GM18909 (cell line): ENCODE data around the gene SH2D7.

Source experiments
- ATAC-seq: cut with Tn5 transposase; IDR thresholded peaks from one replicate; pipeline ENCODE4 v1.9.1; 2021; ENCODE audit warnings: mild to moderate bottlenecking; ENCODE audit not compliant: unreplicated experiment, poor library complexity

Gene SH2D7

GRCh38 chr15:78076231-78077052 lies 15.9 kb upstream of the SH2D7 start:
- no peak for ATAC-seq

GRCh38 chr15:78077053-78077870 lies 15.1 kb upstream of the SH2D7 start, which contains the start of gene TBC1D2B:
Gene TBC1D2B (minus strand): TSS chr15:78077711. CDS start chr15:78077652, 59 bp downstream.
- peak; percentile 71 for ATAC-seq

- ATAC-seq = peak; percentile 5
Observed at GRCh38 chr15:78077871-78078210, 14.5 kb upstream of the SH2D7 start.

GRCh38 chr15:78079298-78080087 lies 12.9 kb upstream of the SH2D7 start:
- no peak for ATAC-seq

- no peak for ATAC-seq
Observed at GRCh38 chr15:78080088-78080460, 12.3 kb upstream of the SH2D7 start.

GRCh38 chr15:78082106-78082742 lies 10.1 kb upstream of the SH2D7 start:
- no peak for ATAC-seq

GRCh38 chr15:78082743-78083110 lies 9.6 kb upstream of the SH2D7 start:
- no peak for ATAC-seq

- no peak for ATAC-seq
Observed at GRCh38 chr15:78083186-78083585, 9.2 kb upstream of the SH2D7 start.

- peak; percentile 59 for ATAC-seq
Observed at GRCh38 chr15:78083687-78084448, 8.5 kb upstream of the SH2D7 start.

GRCh38 chr15:78084449-78084750 lies 8.0 kb upstream of the SH2D7 start:
- peak; percentile 16 for ATAC-seq

GRCh38 chr15:78085928-78086327 lies 6.4 kb upstream of the SH2D7 start:
- ATAC-seq = no peak

- no peak for ATAC-seq
Observed at GRCh38 chr15:78087951-78088772, 4.2 kb upstream of the SH2D7 start.

GRCh38 chr15:78088773-78089080 lies 3.6 kb upstream of the SH2D7 start:
- ATAC-seq = no peak

- no peak for ATAC-seq
Observed at GRCh38 chr15:78090422-78091063, 1.8 kb upstream of the SH2D7 start.

GRCh38 chr15:78093242-78094020 lies 1.1 kb downstream of the SH2D7 start:
- no peak for ATAC-seq

GRCh38 chr15:78097667-78098066 lies 5.3 kb downstream of the SH2D7 start:
- no peak for ATAC-seq

GRCh38 chr15:78098131-78098755 lies 5.9 kb downstream of the SH2D7 start:
- ATAC-seq = no peak
